CD4-positive, alpha-beta T cell treated with Interferon alpha-2 for 1 hour (primary cell): ENCODE results near the gene LRRC43.
A peak's percentile ranks its signal among the peaks of the same experiment; 100 is the strongest.

ENCODE experiments used
- DNase-seq, 2 donors: peaks; one replicate each; pipeline ENCODE4 v3.0.0-alpha.2; 2020 to 2022

LRRC43 gene

GRCh38 chr12:122226366-122227125 is 43.6 kb downstream of the LRRC43 start:
- DNase-seq = no peak

GRCh38 chr12:122227341-122227740 is 44.4 kb downstream of the LRRC43 start:
- peak; percentile 58 to 84 for DNase-seq

- no peak for DNase-seq
Observed at GRCh38 chr12:122228092-122228491, 45.2 kb downstream of the LRRC43 start.

GRCh38 chr12:122230798-122231197 is 47.9 kb downstream of the LRRC43 start:
- no peak for DNase-seq

GRCh38 chr12:122232691-122233090 is 49.8 kb downstream of the LRRC43 start:
- DNase-seq = no peak

GRCh38 chr12:122235741-122236140 is 52.8 kb downstream of the LRRC43 start:
- no peak for DNase-seq

GRCh38 chr12:122238861-122239260 is 55.9 kb downstream of the LRRC43 start:
- DNase-seq = no peak

GRCh38 chr12:122243965-122244364 is 61.0 kb downstream of the LRRC43 start:
- DNase-seq = peak in 1 of 2 donors; percentile 39

- peak in 1 of 2 donors; percentile 57 for DNase-seq
Observed at GRCh38 chr12:122244565-122245371, 61.8 kb downstream of the LRRC43 start.

- DNase-seq = no peak
Observed at GRCh38 chr12:122245553-122245952, 62.6 kb downstream of the LRRC43 start.

GRCh38 chr12:122250047-122250446 is 67.1 kb downstream of the LRRC43 start:
- DNase-seq = no peak

- DNase-seq = no peak
Observed at GRCh38 chr12:122250536-122250935, 67.6 kb downstream of the LRRC43 start.
